NOMO-1 treated with DMSO at 0.1 percent for 48 hours (cell line): ENCODE results near the gene OAS2.
"Not testable (repeated sequence)": the region's sequence is repeated elsewhere in the genome, so short reads cannot be mapped to it uniquely, and the experiment has no call there.

ENCODE experiments used
- DNase-seq: peaks from one replicate; lab custom pipeline; 2025; ENCODE audit not compliant: unreplicated experiment; lab: John Stamatoyannopoulos, UW

The OAS2 gene

GRCh38 chr12:112980491-112981158 is 2.3 kb downstream of the OAS2 start:
- DNase-seq, result no peak

- no peak for DNase-seq
These were observed 7.4 kb downstream of the OAS2 start for GRCh38 chr12:112985642-112986290.

- DNase-seq, result no peak
These were observed 8.0 kb downstream of the OAS2 start for GRCh38 chr12:112986291-112986800.

GRCh38 chr12:112987561-112987960 is 9.2 kb downstream of the OAS2 start:
- DNase-seq, result no peak

- peak; percentile 51 for DNase-seq
These were observed 9.9 kb downstream of the OAS2 start for GRCh38 chr12:112988224-112988623.

- not testable (repeated sequence) for DNase-seq
These were observed 10.6 kb downstream of the OAS2 start for GRCh38 chr12:112988823-112989385.

- DNase-seq, result no peak
These were observed 11.5 kb downstream of the OAS2 start for GRCh38 chr12:112989806-112990205.

- peak; percentile 50 for DNase-seq
These were observed 14.5 kb downstream of the OAS2 start for GRCh38 chr12:112992541-112993398.

GRCh38 chr12:112995008-112995407 is 16.7 kb downstream of the OAS2 start:
- DNase-seq, result no peak

GRCh38 chr12:112996501-112996900 is 18.2 kb downstream of the OAS2 start:
- DNase-seq, result no peak

GRCh38 chr12:112997506-112997905 is 19.2 kb downstream of the OAS2 start:
- no peak for DNase-seq

GRCh38 chr12:112998987-112999767 is 20.9 kb downstream of the OAS2 start:
- no peak for DNase-seq

- no peak for DNase-seq
These were observed 22.1 kb downstream of the OAS2 start for GRCh38 chr12:113000433-113000832.

- no peak for DNase-seq
These were observed 23.8 kb downstream of the OAS2 start for GRCh38 chr12:113002155-113002554.

- DNase-seq, result no peak
These were observed 24.4 kb downstream of the OAS2 start for GRCh38 chr12:113002676-113003075.

- DNase-seq, result no peak
These were observed 25.3 kb downstream of the OAS2 start for GRCh38 chr12:113003636-113004035.

- DNase-seq, result no peak
These were observed 27.4 kb downstream of the OAS2 start for GRCh38 chr12:113005762-113006161.

GRCh38 chr12:113006206-113006605 is 27.9 kb downstream of the OAS2 start:
- no peak for DNase-seq

GRCh38 chr12:113006641-113007040 is 28.3 kb downstream of the OAS2 start:
- DNase-seq, result no peak

- DNase-seq, result no peak
These were observed 28.8 kb downstream of the OAS2 start for GRCh38 chr12:113007166-113007565.

GRCh38 chr12:113010701-113011100 is 32.4 kb downstream of the OAS2 start:
- DNase-seq, result no peak
